Measurements from ENCODE around the gene NPDC1. TPM values are rescaled to one million over a fixed set of nuclear protein-coding genes. Genes with fewer than 3 reads are reported as not detected.
A peak's percentile ranks its signal among the peaks of the same experiment; 100 is the strongest.

The NPDC1 gene
- total and polyA plus RNA-seq, 5 donors, result 68.3 to 81.0 (median 71.2) TPM

DNA sequence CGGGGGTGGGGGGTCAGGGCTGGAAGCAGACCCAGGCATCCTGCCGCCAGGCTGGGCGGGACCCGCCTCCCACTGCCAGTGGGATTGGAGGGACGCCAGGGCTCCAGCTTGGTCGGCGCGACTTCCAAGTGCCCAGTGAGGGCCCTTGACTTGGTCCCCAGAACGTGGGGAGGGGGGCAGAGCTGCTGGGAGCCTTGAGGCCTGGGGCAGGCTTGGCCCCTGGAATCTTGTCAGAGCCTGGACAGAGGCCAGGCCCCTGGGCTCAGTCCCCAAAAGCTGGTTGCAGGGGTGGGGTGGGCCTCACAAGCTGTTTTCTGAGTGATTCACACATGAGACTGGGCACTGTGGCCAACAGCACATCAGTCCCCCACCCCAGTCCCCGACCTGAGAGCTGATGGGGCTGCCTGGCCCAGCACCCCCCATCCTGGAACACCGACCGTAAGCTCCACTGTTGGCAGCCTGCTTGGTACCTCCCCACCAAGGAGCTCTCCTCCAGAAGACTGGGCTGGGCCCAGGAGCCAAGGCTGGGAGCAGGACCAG is 50.1 kb downstream of the NPDC1 start:
- peaks cover 8% of the 10 kb centered on the region for H3K4me1 ChIP-seq (ENCODE audit: control insufficient read depth, insufficient read depth, low read length)
- intact Hi-C loops (cut with DNase I), result no loop called here
- H3K27me3 ChIP-seq (ENCODE audit: control insufficient read depth, insufficient read depth), result no peaks in the 10 kb centered on the region
- 17% methylated on average over 12 of the region's 12 CpGs for whole genome bisulfite sequencing
- no peaks in the 10 kb centered on the region for H3K9me3 ChIP-seq (ENCODE audit: control insufficient read depth, low read length)
- H3K4me3 ChIP-seq (ENCODE audit: low read length), result no peak overlapping the region
- ATAC-seq (peak; percentile 2 to 7), DNase-seq (peak; percentile 72 to 89 (median 89))
- peak overlapping the region; percentile 12 for H3K27ac ChIP-seq (ENCODE audit: low read length)

DNA sequence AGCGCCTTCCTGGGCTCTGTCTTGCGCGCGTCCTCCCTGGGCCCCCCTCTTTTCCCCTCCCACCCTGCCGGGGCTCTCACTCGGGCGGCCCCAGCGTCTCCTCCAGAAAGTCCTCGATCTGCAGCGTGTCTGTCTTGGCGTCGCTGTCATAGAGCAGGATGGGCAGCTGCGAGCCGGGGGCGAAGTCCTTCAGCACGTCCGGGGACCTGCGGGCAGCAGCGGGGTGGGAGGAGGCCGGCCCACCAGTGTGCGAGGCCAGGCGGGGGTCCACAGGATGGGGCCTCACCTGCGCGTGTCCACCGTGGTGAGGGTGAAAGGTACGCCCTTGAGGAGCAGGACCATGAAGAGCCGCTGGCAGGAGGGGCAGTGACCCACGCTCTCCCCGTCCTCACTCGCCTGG is 50.6 kb downstream of the NPDC1 start:
- 19% methylated on average over 30 of the region's 30 CpGs for WGBS
- H3K4me3 ChIP-seq (ENCODE audit: low read length), result no peak overlapping the region
- H3K9me3 ChIP-seq (ENCODE audit: control insufficient read depth, low read length), result no peaks in the 10 kb centered on the region
- intact Hi-C loops (cut with DNase I), result no loop called here
- ATAC-seq (no peak), DNase-seq (peak in 1 of 3 donors; percentile 75)
- peaks cover 8% of the 10 kb centered on the region for H3K4me1 ChIP-seq (ENCODE audit: control insufficient read depth, insufficient read depth, low read length)
- no peaks in the 10 kb centered on the region for H3K27me3 ChIP-seq (ENCODE audit: control insufficient read depth, insufficient read depth)
- no peak overlapping the region for H3K27ac ChIP-seq (ENCODE audit: low read length)

DNA sequence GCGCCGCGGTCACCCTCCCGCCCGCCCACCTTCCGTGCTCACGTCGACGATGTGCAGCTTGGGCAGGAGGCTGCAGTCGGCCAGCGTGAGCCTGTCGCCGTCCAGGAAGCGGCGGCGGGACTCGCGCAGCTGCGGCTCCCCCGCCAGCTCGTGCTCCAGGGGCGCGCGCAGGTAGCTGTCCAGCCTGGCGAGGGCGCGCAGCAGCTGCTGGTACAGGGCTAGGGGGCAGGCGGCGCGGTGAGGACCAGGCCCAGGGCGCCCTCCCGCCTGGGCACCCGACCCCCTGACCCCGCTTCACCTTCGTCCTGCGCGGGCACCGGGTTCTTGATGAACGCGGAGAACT is 51.1 kb downstream of the NPDC1 start:
- ATAC-seq (no peak), DNase-seq (peak in 1 of 3 donors; percentile 64)
- Histone ChIP-seq H3K4me3 (ENCODE audit: low read length) (peak overlapping the region; percentile 4), H3K27me3 (ENCODE audit: control insufficient read depth, insufficient read depth) (no peaks in the 10 kb centered on the region), H3K9me3 (ENCODE audit: control insufficient read depth, low read length) (no peaks in the 10 kb centered on the region), H3K4me1 (ENCODE audit: control insufficient read depth, insufficient read depth, low read length) (peaks cover 8% of the 10 kb centered on the region), H3K27ac (ENCODE audit: low read length) (no peak overlapping the region)
- intact Hi-C loops (cut with DNase I), result no loop called here
- WGBS, result 27% methylated on average over 40 of the region's 40 CpGs

DNA sequence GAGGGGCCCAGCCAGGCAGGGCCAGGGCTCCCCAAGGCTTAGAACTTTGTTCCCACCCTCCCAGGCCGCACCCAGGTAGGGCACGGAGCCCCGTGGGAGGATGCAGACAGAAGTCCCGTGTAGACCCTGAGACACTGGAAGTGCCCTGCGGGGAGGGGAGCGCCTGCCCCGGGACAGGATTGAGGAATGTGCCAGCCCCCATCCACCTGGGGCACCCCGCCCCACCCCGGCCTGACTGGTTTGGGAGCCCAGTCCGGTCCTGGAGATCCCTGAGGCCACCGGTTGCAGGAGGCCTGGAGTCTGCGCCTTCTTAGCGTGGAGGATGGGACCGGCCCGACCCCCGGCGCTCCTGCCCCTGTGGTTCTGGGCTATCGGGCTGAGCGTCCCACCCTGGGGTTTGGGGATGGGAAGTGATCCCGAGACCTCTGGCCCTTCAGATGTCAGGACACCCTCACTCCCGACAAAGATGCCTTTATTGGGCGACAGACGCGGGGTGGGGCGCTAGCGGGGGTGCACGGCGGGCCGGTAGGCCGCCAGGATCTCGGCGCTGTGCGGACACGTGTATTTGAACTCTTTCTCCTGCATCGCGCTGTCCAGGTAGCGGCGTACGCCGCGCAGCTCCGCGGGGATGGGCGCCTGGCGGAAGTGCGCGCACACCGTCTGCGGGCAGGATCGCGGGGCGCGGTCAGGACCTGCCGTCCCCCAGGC is 51.6 kb downstream of the NPDC1 start:
- no peaks in the 10 kb centered on the region for H3K9me3 ChIP-seq (ENCODE audit: control insufficient read depth, low read length)
- DNase-seq, result peak in 1 of 3 donors; percentile 65
- no peak overlapping the region for H3K4me3 ChIP-seq (ENCODE audit: low read length)
- 68% methylated on average over 54 of the region's 54 CpGs for WGBS
- no peak for ATAC-seq
- no peak overlapping the region for H3K27ac ChIP-seq (ENCODE audit: low read length)
- peaks cover 8% of the 10 kb centered on the region for H3K4me1 ChIP-seq (ENCODE audit: control insufficient read depth, insufficient read depth, low read length)
- intact Hi-C loops (cut with DNase I), result no loop called here
- H3K27me3 ChIP-seq (ENCODE audit: control insufficient read depth, insufficient read depth), result no peaks in the 10 kb centered on the region

GRCh38 chr9:136992819-136993369 is 53.1 kb downstream of the NPDC1 start:
- H3K27me3 ChIP-seq (ENCODE audit: control insufficient read depth, insufficient read depth), result no peaks in the 10 kb centered on the region
- H3K4me1 ChIP-seq (ENCODE audit: control insufficient read depth, insufficient read depth, low read length), result peaks cover 8% of the 10 kb centered on the region
- intact Hi-C loops (cut with DNase I), result no loop called here
- no peak for ATAC-seq
- WGBS, result 41% methylated on average over 18 of the region's 18 CpGs
- no peak for DNase-seq
- H3K27ac ChIP-seq (ENCODE audit: low read length), result no peak overlapping the region
- H3K9me3 ChIP-seq (ENCODE audit: control insufficient read depth, low read length), result no peaks in the 10 kb centered on the region
- H3K4me3 ChIP-seq (ENCODE audit: low read length), result peak overlapping the region; percentile 64

GRCh38 chr9:136991993-136992818 is 53.8 kb downstream of the NPDC1 start, which contains the start of gene PAXX:
Gene PAXX, plus strand, starts transcription at chr9:136992422. Its CDS starts 22 bp downstream, at chr9:136992444.
- intact Hi-C loops (cut with DNase I), result no loop called here
- Histone ChIP-seq H3K27ac (ENCODE audit: low read length) (peak within 1 kb of the TSS; percentile 71), H3K4me1 (ENCODE audit: control insufficient read depth, insufficient read depth, low read length) (peaks cover 8% of the 10 kb centered on the region), H3K27me3 (ENCODE audit: control insufficient read depth, insufficient read depth) (no peaks in the 10 kb centered on the region), H3K9me3 (ENCODE audit: control insufficient read depth, low read length) (no peaks in the 10 kb centered on the region), H3K4me3 (ENCODE audit: low read length) (peak within 1 kb of the TSS; percentile 64)
- ATAC-seq, result peak; percentile 89 to 93
- DNase-seq, result peak; percentile 94 to 98 (median 98)
- under 1% methylated on average over 92 of the region's 92 CpGs for WGBS

- peak in 2 of 3 donors; percentile 46 to 56 for DNase-seq
- H3K4me3 ChIP-seq (ENCODE audit: low read length), result no peak overlapping the region
- WGBS, result 81% methylated on average over 10 of the region's 10 CpGs
- H3K27me3 ChIP-seq (ENCODE audit: control insufficient read depth, insufficient read depth), result no peaks in the 10 kb centered on the region
- H3K4me1 ChIP-seq (ENCODE audit: control insufficient read depth, insufficient read depth, low read length), result peaks cover 8% of the 10 kb centered on the region
- intact Hi-C loops (cut with DNase I), result no loop called here
- no peak overlapping the region for H3K27ac ChIP-seq (ENCODE audit: low read length)
- ATAC-seq, result no peak
- no peaks in the 10 kb centered on the region for H3K9me3 ChIP-seq (ENCODE audit: control insufficient read depth, low read length)
Measured at GRCh38 chr9:136990242-136990911, 55.6 kb downstream of the NPDC1 start.

Other genes with a start within 250 kb of the NPDC1 start
Only the 30 nearest of the 37 such genes appear.
- gene MAMDC4, start 193.8 kb downstream of the NPDC1 start, total RNA-seq, result 10 to 100 TPM in 1 of 4 donors, 1 to 10 TPM in 3; 3.0 to 10.8 (median 5.8) TPM
- gene MAMDC4, start 193.8 kb downstream of the NPDC1 start, polyA plus RNA-seq, result 5.2 TPM
- 100 to 1,000 TPM; 279 to 331 (median 301) TPM for gene EDF1, start 179.9 kb downstream of the NPDC1 start, total RNA-seq
- gene EDF1, start 179.9 kb downstream of the NPDC1 start, polyA plus RNA-seq, result 417 TPM
- 10 to 100 TPM in 1 of 4 donors, 1 to 10 TPM in 3; 6.1 to 10.2 (median 8.6) TPM for gene TRAF2, start 159.7 kb downstream of the NPDC1 start, total RNA-seq
- 6.7 TPM for gene TRAF2, start 159.7 kb downstream of the NPDC1 start, polyA plus RNA-seq
- gene FBXW5, start 101.4 kb downstream of the NPDC1 start, total RNA-seq, result 100 to 1,000 TPM; 108 to 139 (median 120) TPM
- gene FBXW5, start 101.4 kb downstream of the NPDC1 start, polyA plus RNA-seq, result 150 TPM
- gene C8G, start 100.9 kb downstream of the NPDC1 start, total RNA-seq, result 1 to 10 TPM; 1.0 to 1.8 (median 1.4) TPM
- gene C8G, start 100.9 kb downstream of the NPDC1 start, polyA plus RNA-seq, result 1.4 TPM
- gene LCN12, start 93.9 kb downstream of the NPDC1 start, total RNA-seq, result 10 to 100 TPM in 3 of 4 donors, 1 to 10 TPM in 1; 9.8 to 21.2 (median 13.1) TPM
- gene LCN12, start 93.9 kb downstream of the NPDC1 start, polyA plus RNA-seq, result 7.0 TPM
- gene PTGDS, start 68.7 kb downstream of the NPDC1 start, total RNA-seq, result 1,000 to 10,000 TPM; 3,127 to 5,556 (median 4,402) TPM
- 6,981 TPM for gene PTGDS, start 68.7 kb downstream of the NPDC1 start, polyA plus RNA-seq
- gene LCNL1, start 63.2 kb downstream of the NPDC1 start, total RNA-seq, result 10 to 100 TPM in 2 of 4 donors, 1 to 10 TPM in 2; 4.3 to 16.7 (median 9.7) TPM
- 2.4 TPM for gene LCNL1, start 63.2 kb downstream of the NPDC1 start, polyA plus RNA-seq
- gene PAXX, start 53.8 kb downstream of the NPDC1 start, total RNA-seq, result 10 to 100 TPM; 24.8 to 30.4 (median 27.6) TPM
- 44.5 TPM for gene PAXX, start 53.8 kb downstream of the NPDC1 start, polyA plus RNA-seq
- gene CLIC3, start 49.6 kb downstream of the NPDC1 start, total RNA-seq, result 1 to 10 TPM; 2.8 to 6.2 (median 4.8) TPM
- 6.2 TPM for gene CLIC3, start 49.6 kb downstream of the NPDC1 start, polyA plus RNA-seq
- gene ABCA2, start 17.9 kb downstream of the NPDC1 start, total RNA-seq, result 10 to 100 TPM; 32.2 to 42.4 (median 39.3) TPM
- 40.4 TPM for gene ABCA2, start 17.9 kb downstream of the NPDC1 start, polyA plus RNA-seq
- gene FUT7, start 14.1 kb downstream of the NPDC1 start, total RNA-seq, result under 1 TPM in 3 of 4 donors, not detected in 1; 0.09 to 0.24 (median 0.20) TPM
- gene FUT7, start 14.1 kb downstream of the NPDC1 start, polyA plus RNA-seq, result 0.07 TPM
- 1 to 10 TPM in 3 of 4 donors, under 1 TPM in 1; 0.92 to 2.9 (median 1.4) TPM for gene ENTPD2, start 7.9 kb upstream of the NPDC1 start, total RNA-seq
- gene ENTPD2, start 7.9 kb upstream of the NPDC1 start, polyA plus RNA-seq, result 2.1 TPM
- gene SAPCD2, start 24.4 kb upstream of the NPDC1 start, total RNA-seq, result under 1 TPM; 0.08 to 0.63 (median 0.28) TPM
- gene SAPCD2, start 24.4 kb upstream of the NPDC1 start, polyA plus RNA-seq, result 0.18 TPM
- gene UAP1L1, start 31.3 kb upstream of the NPDC1 start, total RNA-seq, result 10 to 100 TPM in 3 of 4 donors, 1 to 10 TPM in 1; 9.8 to 14.0 (median 12.4) TPM
- gene UAP1L1, start 31.3 kb upstream of the NPDC1 start, polyA plus RNA-seq, result 10.1 TPM
- 10 to 100 TPM; 23.9 to 31.3 (median 28.1) TPM for gene MAN1B1, start 40.8 kb upstream of the NPDC1 start, total RNA-seq
- gene MAN1B1, start 40.8 kb upstream of the NPDC1 start, polyA plus RNA-seq, result 24.8 TPM
- gene DPP7, start 68.6 kb upstream of the NPDC1 start, total RNA-seq, result 100 to 1,000 TPM; 211 to 288 (median 239) TPM
- 252 TPM for gene DPP7, start 68.6 kb upstream of the NPDC1 start, polyA plus RNA-seq
- under 1 TPM in 1 of 4 donors, not detected in 3; 0.08 TPM for gene GRIN1, start 93.0 kb upstream of the NPDC1 start, total RNA-seq
- 0.09 TPM for gene GRIN1, start 93.0 kb upstream of the NPDC1 start, polyA plus RNA-seq
- gene LRRC26, start 123.9 kb upstream of the NPDC1 start, total RNA-seq, result not detected
- gene LRRC26, start 123.9 kb upstream of the NPDC1 start, polyA plus RNA-seq, result not detected
- not detected for gene TMEM210, start 125.9 kb upstream of the NPDC1 start, total RNA-seq
- not detected for gene TMEM210, start 125.9 kb upstream of the NPDC1 start, polyA plus RNA-seq
- 10 to 100 TPM; 31.9 to 45.7 (median 37.4) TPM for gene ANAPC2, start 142.4 kb upstream of the NPDC1 start, total RNA-seq
- gene ANAPC2, start 142.4 kb upstream of the NPDC1 start, polyA plus RNA-seq, result 26.6 TPM
- gene SSNA1, start 142.5 kb upstream of the NPDC1 start, total RNA-seq, result 10 to 100 TPM; 43.2 to 57.8 (median 48.3) TPM
- 86.4 TPM for gene SSNA1, start 142.5 kb upstream of the NPDC1 start, polyA plus RNA-seq
- gene TPRN, start 154.6 kb upstream of the NPDC1 start, total RNA-seq, result 10 to 100 TPM in 1 of 4 donors, 1 to 10 TPM in 3; 5.4 to 13.9 (median 8.9) TPM
- 4.8 TPM for gene TPRN, start 154.6 kb upstream of the NPDC1 start, polyA plus RNA-seq
- 10 to 100 TPM; 28.9 to 41.3 (median 39.9) TPM for gene TMEM203, start 159.5 kb upstream of the NPDC1 start, total RNA-seq
- gene TMEM203, start 159.5 kb upstream of the NPDC1 start, polyA plus RNA-seq, result 47.5 TPM
- gene NDOR1, start 159.5 kb upstream of the NPDC1 start, total RNA-seq, result 1 to 10 TPM; 5.1 to 7.9 (median 5.9) TPM
- gene NDOR1, start 159.5 kb upstream of the NPDC1 start, polyA plus RNA-seq, result 5.2 TPM
- 10 to 100 TPM; 17.7 to 25.9 (median 23.7) TPM for gene RNF208, start 176.1 kb upstream of the NPDC1 start, total RNA-seq
- gene RNF208, start 176.1 kb upstream of the NPDC1 start, polyA plus RNA-seq, result 36.0 TPM
- under 1 TPM in 1 of 4 donors, not detected in 3; 0.17 TPM for gene CYSRT1, start 179.0 kb upstream of the NPDC1 start, total RNA-seq
- 0.32 TPM for gene CYSRT1, start 179.0 kb upstream of the NPDC1 start, polyA plus RNA-seq
- not detected for gene RNF224, start 181.3 kb upstream of the NPDC1 start, total RNA-seq
- 0.09 TPM for gene RNF224, start 181.3 kb upstream of the NPDC1 start, polyA plus RNA-seq
- gene SLC34A3, start 184.7 kb upstream of the NPDC1 start, total RNA-seq, result not detected
- not detected for gene SLC34A3, start 184.7 kb upstream of the NPDC1 start, polyA plus RNA-seq
- gene TUBB4B, start 195.1 kb upstream of the NPDC1 start, total RNA-seq, result 100 to 1,000 TPM; 203 to 461 (median 332) TPM
- gene TUBB4B, start 195.1 kb upstream of the NPDC1 start, polyA plus RNA-seq, result 591 TPM

Measured in right cardiac atrium (tissue), 5 donors.